PC-3 (cell line): ENCODE measurements around the gene FUT3.

Source experiments
- EZH2 ChIP-seq: fragments of 300-600 bp; sonication (generic); IDR thresholded peaks from one replicate; pipeline ENCODE4 v1.6.1; 2017; ENCODE audit warnings: antibody characterized with exemption, mild to moderate bottlenecking, low read length; ENCODE audit not compliant: unreplicated experiment
- TF ChIP-seq, protein P1 (sequence below): fragments of 300-600 bp; sonication (generic); conservative IDR thresholded peaks from 2 replicates; pipeline ENCODE4 v1.5.1; 2017; ENCODE audit warnings: antibody characterized with exemption, low read depth, mild to moderate bottlenecking, low read length

DNA sequence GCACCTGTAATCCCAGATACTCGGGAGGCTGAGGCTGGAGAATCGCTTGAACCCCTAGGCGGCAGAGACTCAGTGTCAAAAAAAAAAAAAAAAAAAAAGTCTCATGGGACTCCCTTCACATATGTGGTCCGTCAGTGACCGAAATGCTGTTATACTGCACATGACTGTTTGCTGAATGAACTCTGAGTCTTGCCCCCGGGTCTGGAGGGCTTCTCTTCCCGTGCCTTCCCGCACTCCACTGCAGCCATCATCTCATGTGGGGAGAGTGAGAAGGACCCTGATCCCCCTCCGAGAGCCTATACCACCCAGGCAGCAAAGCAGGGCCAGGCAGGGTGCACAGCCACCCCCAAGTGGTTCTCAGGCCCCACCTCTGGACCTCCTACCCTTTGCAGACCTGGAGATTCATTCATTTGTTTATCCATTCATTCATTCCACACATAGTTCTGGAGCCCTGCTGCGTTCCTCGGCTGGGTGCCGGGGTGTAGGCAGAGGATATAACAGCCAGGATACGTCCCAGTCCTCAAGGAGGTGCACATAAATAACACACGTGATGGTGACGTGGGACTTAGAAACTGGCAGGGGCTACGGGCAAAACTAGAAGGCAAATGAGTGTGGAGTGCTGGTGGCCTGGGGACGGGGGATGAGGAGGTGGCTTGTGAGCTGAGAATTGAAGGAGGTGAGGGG, 38.2 kb upstream of the FUT3 start:
- TF ChIP-seq, protein P1, sequence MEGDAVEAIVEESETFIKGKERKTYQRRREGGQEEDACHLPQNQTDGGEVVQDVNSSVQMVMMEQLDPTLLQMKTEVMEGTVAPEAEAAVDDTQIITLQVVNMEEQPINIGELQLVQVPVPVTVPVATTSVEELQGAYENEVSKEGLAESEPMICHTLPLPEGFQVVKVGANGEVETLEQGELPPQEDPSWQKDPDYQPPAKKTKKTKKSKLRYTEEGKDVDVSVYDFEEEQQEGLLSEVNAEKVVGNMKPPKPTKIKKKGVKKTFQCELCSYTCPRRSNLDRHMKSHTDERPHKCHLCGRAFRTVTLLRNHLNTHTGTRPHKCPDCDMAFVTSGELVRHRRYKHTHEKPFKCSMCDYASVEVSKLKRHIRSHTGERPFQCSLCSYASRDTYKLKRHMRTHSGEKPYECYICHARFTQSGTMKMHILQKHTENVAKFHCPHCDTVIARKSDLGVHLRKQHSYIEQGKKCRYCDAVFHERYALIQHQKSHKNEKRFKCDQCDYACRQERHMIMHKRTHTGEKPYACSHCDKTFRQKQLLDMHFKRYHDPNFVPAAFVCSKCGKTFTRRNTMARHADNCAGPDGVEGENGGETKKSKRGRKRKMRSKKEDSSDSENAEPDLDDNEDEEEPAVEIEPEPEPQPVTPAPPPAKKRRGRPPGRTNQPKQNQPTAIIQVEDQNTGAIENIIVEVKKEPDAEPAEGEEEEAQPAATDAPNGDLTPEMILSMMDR = no peak
- no peak for TF ChIP-seq EZH2
